Activated T-helper 2 cell treated with anti-CD3 and anti-CD28 coated beads, Interferon-gamma antibody, Interleukin-2, Interleukin-4, amounts not matched to agents 10 μg/mL and 5 μg/mL and 100 μg/mL, durations not matched to agents 14 hours and 24 hours and 36 hours (primary cell): ENCODE results near the gene PRODH2. TPM values are rescaled to one million over a fixed set of nuclear protein-coding genes. Genes with fewer than 3 reads are reported as not detected.
"Not testable (repeated sequence)": the region's sequence is repeated elsewhere in the genome, so short reads cannot be mapped to it uniquely, and the experiment has no call there.

Experiments used
- DNase-seq: peaks from one replicate; pipeline ENCODE4 v3.0.0; 2021; ENCODE audit warnings: low spot score
- H3K27ac Mint-ChIP-seq: one replicate; pipeline ENCODE4 v1.8.0; 2021; ENCODE audit warnings: mixed read lengths
- H3K27me3 Mint-ChIP-seq: one replicate; pipeline ENCODE4 v1.8.0; 2021; ENCODE audit warnings: low read depth, mixed read lengths
- H3K36me3 Mint-ChIP-seq: one replicate; pipeline ENCODE4 v1.8.0; 2021; ENCODE audit warnings: low read depth, mixed read lengths
- H3K4me1 Mint-ChIP-seq: one replicate; pipeline ENCODE4 v1.8.0; 2021; ENCODE audit warnings: low read depth, mixed read lengths
- H3K4me3 Mint-ChIP-seq: one replicate; pipeline ENCODE4 v1.8.0; 2021; ENCODE audit warnings: low read depth, mild to moderate bottlenecking, moderate library complexity, mixed read lengths
- H3K9me3 Mint-ChIP-seq: one replicate; pipeline ENCODE4 v1.8.0; 2021; ENCODE audit warnings: mixed read lengths
- intact Hi-C: fragments of 100-400 bp; cut with micrococcal nuclease; formaldehyde crosslinking; loops from one replicate; pipeline ENCODE4 v1.15.1; 2023
- total RNA-seq: library from RNA; stranded (reverse); gene quantifications from 2 replicates; pipeline ENCODE4 v1.2.3, GENCODE V29; 2022

The PRODH2 gene
- total RNA-seq, 1 donor from 2014 or later = not detected

DNA sequence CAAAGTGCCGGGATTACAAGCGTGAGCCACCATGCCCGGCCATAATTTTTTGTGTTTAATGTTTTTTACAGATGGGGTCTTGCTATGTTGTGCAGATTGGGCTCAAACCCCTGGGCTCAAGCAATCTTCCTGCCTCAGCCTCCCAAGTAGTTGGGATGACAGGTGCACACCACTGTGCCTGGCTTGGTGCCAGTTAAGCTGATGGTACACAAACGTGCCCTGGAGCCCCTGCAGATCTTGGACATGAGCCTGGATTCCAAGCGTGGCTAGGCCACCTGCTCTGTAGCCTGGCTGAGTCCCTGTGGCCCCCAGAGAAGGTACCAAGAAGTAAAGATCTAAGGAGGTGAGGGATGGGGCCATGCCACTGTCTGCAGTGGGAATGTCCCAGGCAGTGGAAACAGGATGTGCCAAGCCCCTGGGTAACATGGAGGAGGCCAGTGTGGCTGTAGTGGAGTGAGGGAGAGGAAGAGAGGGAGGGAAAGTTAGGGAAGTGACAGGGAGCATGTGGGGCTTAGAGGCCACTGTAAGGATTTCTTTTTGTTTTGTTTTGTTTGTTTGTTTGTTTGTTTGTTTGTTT is 7.0 kb downstream of the PRODH2 start:
- peaks cover 8% of the 10 kb centered on the region for H3K4me1 Mint-ChIP-seq
- intact Hi-C loops = no loop called here
- no peak for DNase-seq

DNA sequence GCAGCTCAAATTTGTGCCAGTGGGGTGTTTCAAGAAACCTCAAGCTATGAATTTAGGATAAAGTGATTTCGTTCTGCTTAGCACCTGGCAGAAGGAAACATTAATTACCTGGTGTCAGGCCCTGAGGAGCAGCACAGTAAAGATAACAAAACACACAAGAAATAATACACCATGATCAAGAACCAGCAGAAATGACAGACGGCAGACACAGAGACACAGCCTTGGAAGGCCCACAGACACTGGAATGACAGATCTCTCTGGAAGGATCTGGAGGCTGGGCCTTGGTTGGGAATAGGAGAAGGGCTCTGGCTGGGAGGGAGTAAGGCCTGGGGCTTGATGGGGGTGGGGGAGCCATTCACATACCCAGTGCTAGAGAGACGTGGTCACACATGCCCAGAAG is 10.8 kb downstream of the PRODH2 start:
- Mint-ChIP-seq H3K4me3 (no peak overlapping the region), H3K36me3 (no peaks in the 10 kb centered on the region), H3K4me1 (peaks cover 8% of the 10 kb centered on the region), H3K9me3 (no peaks in the 10 kb centered on the region), H3K27me3 (peaks cover 12% of the 10 kb centered on the region), H3K27ac (no peak overlapping the region)
- intact Hi-C loops = no loop called here
- DNase-seq = no peak

More for the DNA sequence above, 7.0 kb downstream of the PRODH2 start:
- no peak overlapping the region for H3K27ac Mint-ChIP-seq
- no peaks in the 10 kb centered on the region for H3K36me3 Mint-ChIP-seq
- no peaks in the 10 kb centered on the region for H3K27me3 Mint-ChIP-seq
- no peak overlapping the region for H3K4me3 Mint-ChIP-seq
- no peaks in the 10 kb centered on the region for H3K9me3 Mint-ChIP-seq

DNA sequence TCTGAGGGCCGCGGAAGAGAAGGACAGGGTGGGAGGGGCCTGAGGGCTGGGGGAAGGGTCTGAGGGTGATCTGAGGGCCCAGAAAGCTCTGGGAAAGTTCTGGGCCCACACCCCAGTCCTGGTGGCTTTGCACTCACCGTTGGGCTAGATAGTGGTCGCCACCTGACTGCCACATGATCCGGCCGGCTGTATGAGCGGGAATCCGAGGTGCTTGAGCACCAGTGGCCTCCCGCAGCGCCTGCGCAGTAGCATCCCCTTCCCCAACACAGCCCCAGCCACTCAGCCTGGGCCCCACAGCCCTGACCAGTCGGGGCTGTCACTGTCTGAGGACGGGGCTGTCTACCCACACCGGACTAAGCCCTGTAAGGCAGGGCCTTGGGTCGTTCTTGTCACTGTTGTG is 15.0 kb downstream of the PRODH2 start:
- H3K4me3 Mint-ChIP-seq = no peak overlapping the region
- H3K36me3 Mint-ChIP-seq = no peaks in the 10 kb centered on the region
- H3K9me3 Mint-ChIP-seq = no peaks in the 10 kb centered on the region
- no peaks in the 10 kb centered on the region for H3K4me1 Mint-ChIP-seq
- H3K27ac Mint-ChIP-seq = no peak overlapping the region
- intact Hi-C loops = no loop called here
- H3K27me3 Mint-ChIP-seq = peaks cover 22% of the 10 kb centered on the region
- DNase-seq = no peak

DNA sequence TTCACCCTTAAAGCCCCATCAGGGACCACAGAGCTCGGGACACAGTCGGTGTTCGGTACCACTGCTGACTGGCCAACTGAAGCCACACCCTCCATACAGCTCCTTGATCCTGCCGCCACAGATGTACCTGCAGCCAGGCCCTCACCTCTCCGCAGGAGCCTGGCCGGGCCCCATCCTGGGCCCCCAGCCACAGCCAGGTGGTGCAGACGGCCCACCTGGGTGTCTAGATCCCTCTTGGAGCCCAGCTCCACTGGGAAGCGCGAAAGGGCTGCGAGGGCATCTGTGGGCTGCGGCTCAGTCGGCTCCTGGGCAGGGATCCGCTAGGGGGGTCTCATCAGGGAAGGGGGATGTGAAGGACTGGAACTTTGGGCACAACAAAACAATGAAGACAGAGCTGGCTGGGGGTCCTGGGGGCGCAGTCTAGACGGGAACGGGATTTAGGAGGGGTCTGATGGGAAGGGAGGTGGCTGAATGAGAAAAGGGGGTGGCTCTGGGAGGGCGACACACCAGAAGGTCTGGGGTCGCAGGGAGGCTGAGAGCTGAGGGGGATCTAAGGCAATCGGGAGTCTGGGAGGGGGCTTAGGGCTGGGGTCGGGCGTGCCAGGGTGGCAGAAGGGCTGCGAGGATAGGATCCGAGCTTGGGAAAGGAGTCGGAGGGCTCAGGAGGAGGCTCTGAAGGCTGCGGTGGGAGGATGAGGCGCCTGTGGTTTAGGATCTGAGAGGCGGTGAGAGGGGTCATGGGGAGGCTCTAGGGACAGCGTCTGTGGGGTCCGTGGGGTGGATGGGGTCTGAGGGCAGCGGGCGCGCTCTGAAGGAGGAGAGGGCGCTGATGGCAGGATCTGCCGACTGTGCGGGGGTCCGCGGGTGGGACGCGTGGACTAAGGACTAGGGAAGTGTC is 15.8 kb downstream of the PRODH2 start:
- DNase-seq = no peak
- Mint-ChIP-seq H3K27ac (no peak overlapping the region), H3K4me1 (no peaks in the 10 kb centered on the region), H3K27me3 (peaks cover 22% of the 10 kb centered on the region), H3K4me3 (no peak overlapping the region), H3K36me3 (no peaks in the 10 kb centered on the region), H3K9me3 (no peaks in the 10 kb centered on the region)
- intact Hi-C loops = no loop called here

DNA sequence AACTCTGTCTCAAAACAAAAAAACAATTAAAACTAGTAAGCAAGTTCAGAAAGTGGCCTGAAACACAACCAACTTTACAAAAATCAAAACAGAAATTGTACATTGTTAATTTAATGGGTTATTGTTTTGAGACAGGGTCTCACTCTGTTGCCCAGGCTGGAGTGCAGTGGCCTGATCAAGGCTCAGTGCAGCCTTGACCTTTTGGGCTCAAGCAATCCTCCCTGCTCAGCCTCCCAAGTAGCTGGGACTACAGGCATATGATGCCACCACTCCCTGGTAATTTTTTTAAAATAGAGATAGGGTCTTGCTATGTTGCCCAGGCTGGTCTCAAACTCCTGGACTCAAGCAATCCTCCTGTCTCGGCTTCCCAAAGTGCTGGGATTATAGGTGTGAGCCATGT is 17.1 kb downstream of the PRODH2 start:
- peaks cover 22% of the 10 kb centered on the region for H3K27me3 Mint-ChIP-seq
- H3K9me3 Mint-ChIP-seq, H3K4me1 Mint-ChIP-seq, intact Hi-C loops, H3K36me3 Mint-ChIP-seq, H3K4me3 Mint-ChIP-seq, DNase-seq, H3K27ac Mint-ChIP-seq: not testable (repeated sequence)

DNA sequence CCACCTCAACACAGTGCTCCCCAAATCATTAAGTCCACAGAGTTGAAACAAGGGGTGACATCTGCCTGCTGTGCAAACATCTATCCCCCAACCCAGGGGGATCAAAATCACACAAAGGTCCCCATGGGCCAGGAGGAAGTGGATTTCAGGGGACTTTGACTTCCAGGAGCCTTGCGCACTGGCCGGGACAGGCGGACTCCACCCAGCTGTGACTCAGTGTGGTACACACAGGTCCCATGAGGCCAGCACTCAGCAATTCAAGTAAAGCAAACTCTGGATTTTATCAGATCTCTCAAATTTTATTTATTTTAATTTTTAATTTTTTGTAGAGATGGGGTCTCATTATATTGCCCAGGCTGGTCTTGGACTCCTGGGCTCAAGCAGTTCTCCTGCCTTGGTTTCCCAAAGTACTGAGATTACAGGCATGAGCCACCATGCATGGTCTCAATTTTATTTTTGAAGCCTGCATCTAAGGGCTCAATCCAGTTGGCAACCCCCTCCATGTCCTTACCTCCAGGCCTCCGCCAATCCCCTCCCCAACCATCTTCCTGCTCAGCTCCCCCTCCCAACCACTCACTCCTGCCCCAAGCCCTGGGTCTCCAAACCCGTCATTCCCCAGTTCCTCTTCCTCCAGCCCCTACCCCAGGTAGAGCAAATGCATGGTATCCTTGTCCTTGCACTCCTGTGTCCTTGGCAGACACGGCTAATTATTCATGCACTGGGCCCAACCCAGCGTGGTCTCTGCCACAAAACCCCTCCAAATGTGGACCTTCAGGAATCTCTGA is 19.1 kb downstream of the PRODH2 start:
- peaks cover 20% of the 10 kb centered on the region for H3K27me3 Mint-ChIP-seq
- H3K9me3 Mint-ChIP-seq = no peaks in the 10 kb centered on the region
- no peaks in the 10 kb centered on the region for H3K4me1 Mint-ChIP-seq
- H3K27ac Mint-ChIP-seq = no peak overlapping the region
- no peaks in the 10 kb centered on the region for H3K36me3 Mint-ChIP-seq
- intact Hi-C loops = no loop called here
- no peak overlapping the region for H3K4me3 Mint-ChIP-seq
- DNase-seq = no peak

DNA sequence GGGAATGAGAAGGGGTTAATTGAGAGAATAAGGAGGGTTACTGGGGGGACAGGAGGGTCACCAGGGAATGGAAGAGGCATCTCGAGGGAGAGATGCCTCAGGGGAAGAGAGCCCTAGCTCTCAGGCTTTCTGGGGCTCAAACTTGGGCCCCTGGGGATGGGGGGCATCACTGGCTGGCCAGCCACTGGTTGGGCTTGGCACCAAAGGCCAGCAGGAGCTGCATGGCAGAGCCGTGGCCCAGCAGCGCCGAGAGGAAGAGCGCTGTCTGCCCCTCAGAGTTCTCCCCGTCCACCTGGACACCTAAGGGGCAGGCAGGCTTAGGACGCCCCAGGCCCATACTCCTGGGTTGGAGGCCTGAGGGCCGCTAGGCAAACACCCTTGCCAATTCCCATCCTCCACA is 19.8 kb downstream of the PRODH2 start:
- peaks cover 18% of the 10 kb centered on the region for H3K27me3 Mint-ChIP-seq
- no peaks in the 10 kb centered on the region for H3K36me3 Mint-ChIP-seq
- H3K9me3 Mint-ChIP-seq = no peaks in the 10 kb centered on the region
- no peak for DNase-seq
- no peaks in the 10 kb centered on the region for H3K4me1 Mint-ChIP-seq
- H3K27ac Mint-ChIP-seq = no peak overlapping the region
- intact Hi-C loops = no loop called here
- H3K4me3 Mint-ChIP-seq = no peak overlapping the region

DNA sequence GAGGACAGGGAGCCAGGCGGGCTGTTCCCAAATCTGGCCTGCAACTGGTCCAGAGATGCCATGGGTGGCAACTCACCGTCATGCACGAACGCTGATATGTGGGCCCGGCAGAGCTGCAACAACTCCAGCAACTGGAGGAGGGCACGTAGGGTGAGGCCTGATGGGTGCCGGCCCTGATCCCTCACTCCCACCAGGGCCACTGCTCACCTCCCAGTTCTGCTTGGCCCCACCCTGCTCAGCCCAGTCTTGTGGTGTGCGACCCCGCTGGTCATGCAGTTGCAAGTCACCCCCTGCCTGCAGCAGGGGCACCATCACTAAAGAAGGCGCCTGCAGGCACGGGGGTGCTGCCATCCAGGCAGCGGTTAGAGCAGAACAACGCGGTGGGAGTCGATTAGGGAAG is 20.3 kb downstream of the PRODH2 start:
- peaks cover 15% of the 10 kb centered on the region for H3K27me3 Mint-ChIP-seq
- no peaks in the 10 kb centered on the region for H3K36me3 Mint-ChIP-seq
- no peaks in the 10 kb centered on the region for H3K4me1 Mint-ChIP-seq
- DNase-seq = no peak
- intact Hi-C loops = no loop called here
- no peak overlapping the region for H3K27ac Mint-ChIP-seq
- H3K9me3 Mint-ChIP-seq = no peaks in the 10 kb centered on the region
- H3K4me3 Mint-ChIP-seq = no peak overlapping the region

DNA sequence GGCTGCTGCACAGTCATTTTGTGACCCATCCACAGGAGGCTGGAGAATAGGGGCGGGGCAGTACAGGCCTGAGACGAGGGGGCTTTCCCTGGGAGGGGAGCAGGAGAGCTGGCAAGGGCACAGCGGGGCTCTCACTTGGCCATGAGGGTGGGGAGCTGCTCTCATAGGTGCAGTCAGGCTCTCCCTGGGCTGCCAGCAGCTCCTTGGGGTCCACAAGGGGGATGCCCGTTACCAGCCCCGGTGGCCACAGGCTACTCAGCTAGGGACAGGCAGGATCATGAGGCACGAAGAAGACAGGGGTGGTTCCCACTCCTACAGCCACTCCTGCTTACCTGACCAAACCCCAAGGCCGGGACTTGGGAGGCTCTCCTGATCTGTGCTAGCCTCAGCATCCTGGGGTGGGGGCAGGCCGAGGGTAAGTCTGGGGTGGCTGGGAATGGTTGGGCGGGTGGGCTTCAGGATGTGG is 20.8 kb downstream of the PRODH2 start:
- DNase-seq = no peak
- intact Hi-C loops = no loop called here

DNA sequence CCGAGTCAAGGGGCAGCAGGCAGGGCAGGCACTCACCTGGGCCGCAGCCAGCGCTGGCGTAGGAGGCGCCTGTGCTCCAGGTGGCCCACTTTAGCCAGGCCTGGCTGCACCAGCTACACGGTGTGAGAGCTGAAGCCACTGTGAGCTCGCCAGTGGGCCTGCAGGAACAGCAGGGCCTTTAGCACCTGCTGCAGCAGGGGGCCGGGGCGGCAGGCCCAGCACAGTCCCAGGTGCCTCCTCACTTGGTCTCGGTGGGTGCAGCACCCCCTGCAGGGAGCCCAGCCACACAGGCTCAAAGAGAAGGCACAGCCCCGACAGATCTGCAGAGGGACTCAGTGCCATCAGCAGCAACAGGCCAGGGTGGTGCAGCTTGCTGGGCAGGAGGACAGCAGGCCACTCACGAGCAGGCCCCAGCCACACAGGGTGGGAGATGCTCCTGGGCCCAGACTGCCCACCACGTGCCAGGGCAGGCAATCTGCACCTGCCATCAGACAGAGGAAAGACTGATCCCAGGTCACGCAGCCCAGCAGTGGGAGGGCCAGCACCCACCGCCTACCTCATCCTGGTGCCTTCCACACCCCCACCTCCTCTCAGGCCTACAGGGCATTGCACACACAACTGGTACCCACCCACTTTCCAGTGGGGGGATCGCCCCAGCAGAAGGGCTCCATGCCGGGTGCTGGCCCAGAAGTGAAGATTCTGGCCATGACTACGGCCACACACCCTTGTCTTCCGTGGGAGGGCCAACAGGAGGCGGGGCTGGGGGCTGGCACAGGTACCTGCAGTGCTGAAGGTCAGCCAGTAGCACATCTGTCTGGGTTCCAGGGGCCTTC is 21.4 kb downstream of the PRODH2 start:
- intact Hi-C loops = no loop called here
- DNase-seq = no peak
- H3K4me1 Mint-ChIP-seq = no peaks in the 10 kb centered on the region
- peaks cover 4% of the 10 kb centered on the region for H3K27me3 Mint-ChIP-seq
- no peaks in the 10 kb centered on the region for H3K36me3 Mint-ChIP-seq
- H3K4me3 Mint-ChIP-seq = no peak overlapping the region
- H3K9me3 Mint-ChIP-seq = no peaks in the 10 kb centered on the region
- no peak overlapping the region for H3K27ac Mint-ChIP-seq

More for the DNA sequence above, 20.8 kb downstream of the PRODH2 start:
- Mint-ChIP-seq H3K36me3 (no peaks in the 10 kb centered on the region), H3K4me1 (no peaks in the 10 kb centered on the region), H3K9me3 (no peaks in the 10 kb centered on the region), H3K27ac (no peak overlapping the region), H3K4me3 (no peak overlapping the region), H3K27me3 (peaks cover 11% of the 10 kb centered on the region)

DNA sequence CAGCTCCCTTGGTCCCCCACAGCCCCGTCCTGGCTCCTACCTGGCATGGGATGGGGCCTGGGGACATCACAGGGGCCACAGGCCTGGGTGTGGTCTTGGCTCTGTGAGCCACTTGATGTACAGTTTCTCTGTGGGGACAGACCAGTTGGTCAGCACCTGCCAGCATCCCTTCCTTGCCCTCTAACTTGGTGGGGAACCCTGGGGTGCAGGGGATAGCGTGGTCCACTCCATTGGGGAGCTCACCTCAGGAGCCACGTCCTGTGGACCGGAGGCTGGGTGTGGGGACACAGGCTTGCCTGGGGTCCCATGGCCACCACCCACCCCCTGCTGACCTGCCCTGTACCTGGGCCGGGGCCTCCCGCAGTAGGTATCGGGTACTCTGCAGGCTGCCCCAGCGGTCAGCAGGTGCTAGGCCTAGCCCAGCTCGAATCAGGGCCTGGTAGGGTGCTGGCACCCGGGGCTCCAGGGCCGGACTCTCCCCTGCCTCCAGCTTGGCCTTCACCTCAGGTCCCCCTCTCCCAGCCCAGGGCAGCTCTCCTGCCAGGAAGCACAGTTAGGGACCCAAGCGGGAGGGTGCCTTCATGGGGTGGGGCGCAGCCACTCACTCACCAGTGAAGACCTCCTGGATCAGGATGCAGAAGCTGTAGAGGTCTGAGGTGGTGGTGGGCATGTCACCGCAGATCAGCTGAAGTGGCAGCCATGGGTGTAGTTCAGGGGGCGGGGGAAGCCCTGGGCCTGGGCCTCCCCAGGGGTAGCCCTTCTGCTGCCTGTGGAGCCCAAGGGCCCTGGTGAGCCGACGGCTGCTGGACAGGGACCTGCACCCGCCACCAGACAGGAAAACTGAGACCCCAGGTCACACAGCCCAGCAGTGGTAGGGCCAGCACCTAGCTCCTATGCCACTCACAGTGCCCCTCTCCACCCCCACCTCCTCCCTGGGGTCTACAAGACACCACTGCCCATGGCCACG is 22.4 kb downstream of the PRODH2 start:
- no peaks in the 10 kb centered on the region for H3K36me3 Mint-ChIP-seq
- H3K9me3 Mint-ChIP-seq = no peaks in the 10 kb centered on the region
- no peak overlapping the region for H3K4me3 Mint-ChIP-seq
- H3K4me1 Mint-ChIP-seq = no peaks in the 10 kb centered on the region
- no peak for DNase-seq
- intact Hi-C loops = no loop called here
- H3K27me3 Mint-ChIP-seq = no peaks in the 10 kb centered on the region
- no peak overlapping the region for H3K27ac Mint-ChIP-seq
